ENCODE measurements around the gene KIF5B.

- TF ChIP-seq, protein P1, sequence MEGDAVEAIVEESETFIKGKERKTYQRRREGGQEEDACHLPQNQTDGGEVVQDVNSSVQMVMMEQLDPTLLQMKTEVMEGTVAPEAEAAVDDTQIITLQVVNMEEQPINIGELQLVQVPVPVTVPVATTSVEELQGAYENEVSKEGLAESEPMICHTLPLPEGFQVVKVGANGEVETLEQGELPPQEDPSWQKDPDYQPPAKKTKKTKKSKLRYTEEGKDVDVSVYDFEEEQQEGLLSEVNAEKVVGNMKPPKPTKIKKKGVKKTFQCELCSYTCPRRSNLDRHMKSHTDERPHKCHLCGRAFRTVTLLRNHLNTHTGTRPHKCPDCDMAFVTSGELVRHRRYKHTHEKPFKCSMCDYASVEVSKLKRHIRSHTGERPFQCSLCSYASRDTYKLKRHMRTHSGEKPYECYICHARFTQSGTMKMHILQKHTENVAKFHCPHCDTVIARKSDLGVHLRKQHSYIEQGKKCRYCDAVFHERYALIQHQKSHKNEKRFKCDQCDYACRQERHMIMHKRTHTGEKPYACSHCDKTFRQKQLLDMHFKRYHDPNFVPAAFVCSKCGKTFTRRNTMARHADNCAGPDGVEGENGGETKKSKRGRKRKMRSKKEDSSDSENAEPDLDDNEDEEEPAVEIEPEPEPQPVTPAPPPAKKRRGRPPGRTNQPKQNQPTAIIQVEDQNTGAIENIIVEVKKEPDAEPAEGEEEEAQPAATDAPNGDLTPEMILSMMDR (IDR thresholded peaks at IDR 0.05), result no peak
- TF ChIP-seq EP300 (IDR thresholded peaks at IDR 0.05) (no peak), POLR2AphosphoS5 (IDR thresholded peaks at IDR 0.05) (no peak)
Observed at GRCh38 chr10:31994926-31995325, 61.3 kb downstream of the KIF5B start.
